AG04450 (cell line): ENCODE results near the gene FYCO1. TPM values are rescaled to one million over a fixed set of nuclear protein-coding genes. Genes with fewer than 3 reads are reported as not detected.

Source experiments
- CTCF ChIA-PET: fragments of 300-600, 350-600 bp; formaldehyde crosslinking; extraction: SDS; loops from one replicate; lab custom pipeline; 2022; ENCODE audit warnings: antibody characterized with exemption, inconsistent platforms; lab: Charles Lee
- POLR2A ChIA-PET: fragments of 350-600 bp; formaldehyde crosslinking; extraction: SDS; loops from one replicate; lab custom pipeline; 2021; ENCODE audit warnings: antibody characterized with exemption, inconsistent platforms; lab: Yijun Ruan, JAX
- DNase-seq: peaks from one replicate; pipeline ENCODE4 v3.0.0-alpha.2; 2011; ENCODE audit warnings: low read depth, low spot score
- H3K27ac ChIP-seq: one replicate; pipeline ENCODE4 v1.5.1; 2012; ENCODE audit warnings: low read depth, low read length, control low read depth
- H3K27me3 ChIP-seq: one replicate; pipeline ENCODE4 v1.6.0; 2012; ENCODE audit warnings: low read length; ENCODE audit not compliant: control insufficient read depth, insufficient read depth
- H3K4me3 ChIP-seq: 2 replicates; pipeline ENCODE4 v1.5.1; 2011; ENCODE audit warnings: mild to moderate bottlenecking, low read depth, low read length, control low read depth
- H3K9me3 ChIP-seq: 2 replicates; pipeline ENCODE4 v1.5.1; 2012; ENCODE audit warnings: low read length; ENCODE audit not compliant: control insufficient read depth, insufficient read depth
- CTCF ChIP-seq: IDR thresholded peaks from 2 replicates; pipeline ENCODE4 v1.5.1; 2011; ENCODE audit warnings: low read depth, low read length, control low read depth, inconsistent platforms
- polyA plus RNA-seq: library from polyadenylated mRNA; depleted of rRNA; stranded (reverse); fragments of >200 nt; gene quantifications from 2 replicates; pipeline ENCODE4 v1.2.3, GENCODE V29; 2011

FYCO1 gene
- polyA plus RNA-seq, 1 experiment: 14.3 TPM

- CTCF ChIA-PET: no interaction called here
- POLR2A ChIA-PET: no interaction called here
- TF ChIP-seq CTCF: no peak
These were observed 19.9 kb downstream of the FYCO1 start for GRCh38 chr3:45975686-45976085.

GRCh38 chr3:45974686-45975085 lies 20.9 kb downstream of the FYCO1 start:
- CTCF ChIA-PET: no interaction called here

More at GRCh38 chr3:45975686-45976085, 19.9 kb downstream of the FYCO1 start:
- Histone ChIP-seq H3K4me3 (no peak overlapping the region), H3K27me3 (no peaks in the 10 kb centered on the region), H3K27ac (no peak overlapping the region), H3K9me3 (no peaks in the 10 kb centered on the region)
- no peak for DNase-seq

GRCh38 chr3:45972534-45973402 lies 22.9 kb downstream of the FYCO1 start:
- peak overlapping the region; percentile 87 for H3K27ac ChIP-seq
- no peak for TF ChIP-seq CTCF
- 0 out of 2 replicates have a peak overlapping the region, but pooled peaks have one; percentile 11 for H3K4me3 ChIP-seq
- POLR2A ChIA-PET: interaction anchor here (0.8 to 1.4 kb wide), 6 partner anchors 8 to 21 kb away, joined by 3 to 8 read pairs (median 6); no protein-coding TSS in a partner anchor
- CTCF ChIA-PET: interaction anchor here (0.6 to 2.0 kb wide), 3 partner anchors 34 to 427 kb away, joined by 3 to 9 read pairs (median 4); no protein-coding TSS in a partner anchor
- DNase-seq: peak; percentile 85
- no peaks in the 10 kb centered on the region for H3K9me3 ChIP-seq
- H3K27me3 ChIP-seq: no peaks in the 10 kb centered on the region

More at GRCh38 chr3:45974686-45975085, 20.9 kb downstream of the FYCO1 start:
- no peak for TF ChIP-seq CTCF
- no peak overlapping the region for H3K27ac ChIP-seq
- DNase-seq: no peak
- POLR2A ChIA-PET: no interaction called here
- H3K27me3 ChIP-seq: no peaks in the 10 kb centered on the region
- no peaks in the 10 kb centered on the region for H3K9me3 ChIP-seq
- H3K4me3 ChIP-seq: no peak overlapping the region

- H3K9me3 ChIP-seq: no peaks in the 10 kb centered on the region; the same call in 1 of the 2 replicates
- ChIA-PET POLR2A (no interaction called here), CTCF (interaction anchor here (0.9 to 4.1 kb wide), 3 partner anchors 31 to 408 kb away, joined by 3 to 41 read pairs (median 4); no protein-coding TSS in a partner anchor)
- no peak for TF ChIP-seq CTCF
- H3K27me3 ChIP-seq: no peaks in the 10 kb centered on the region
- H3K27ac ChIP-seq: no peak overlapping the region
- no peak for DNase-seq
- no peak overlapping the region for H3K4me3 ChIP-seq
These were observed 25.7 kb downstream of the FYCO1 start for GRCh38 chr3:45969953-45970352.

GRCh38 chr3:45969116-45969515 lies 26.5 kb downstream of the FYCO1 start:
- ChIA-PET POLR2A (interaction anchor here (1.0 kb wide), 1 partner anchor 18 kb away, joined by 3 read pairs; no protein-coding TSS in a partner anchor), CTCF (interaction anchor here (1.0 to 4.1 kb wide), 4 partner anchors 11 to 109 kb away, joined by 3 to 41 read pairs (median 14); no protein-coding TSS in a partner anchor)
- no peak overlapping the region for H3K27ac ChIP-seq
- H3K4me3 ChIP-seq: no peak overlapping the region
- no peaks in the 10 kb centered on the region for H3K27me3 ChIP-seq
- no peaks in the 10 kb centered on the region; the same call in 1 of the 2 replicates for H3K9me3 ChIP-seq
- DNase-seq: no peak
- no peak for TF ChIP-seq CTCF
